Measurements from ENCODE around the gene SZRD1. TPM values are rescaled to one million over a fixed set of nuclear protein-coding genes. Genes with fewer than 3 reads are reported as not detected.

The SZRD1 gene
- total RNA-seq, 1 experiment from 2014 or later, result 175 TPM

- intact Hi-C loops (cut with micrococcal nuclease; ENCODE audit: unreplicated experiment) (no loop called here), in situ Hi-C loops (cut with HindIII; ENCODE audit: low pct_unique_long_range_greater_than_20kb, low sequenced_read_pairs) (no loop called here)
- no peak for DNase-seq (ENCODE audit: low read depth, low spot score)
- ChIA-PET CTCF (interaction anchor here (0.7 kb wide), 1 partner anchor 226 kb away, joined by 14 read pairs; no protein-coding TSS in a partner anchor), POLR2A (no interaction called here)
- Histone ChIP-seq H3K27ac (ENCODE audit: low read length) (peak overlapping the region; percentile 14; the same call in 1 of the 2 replicates), H3K4me1 (ENCODE audit: control insufficient read depth, insufficient read depth, low read length) (peaks cover 64% of the 10 kb centered on the region), H3K36me3 (ENCODE audit: control insufficient read depth, insufficient read depth, low read length) (peaks cover 4% of the 10 kb centered on the region; the same call in 1 of the 2 replicates), H3K4me3 (ENCODE audit: low read depth in 2 of 2, low read length in 2 of 2) (no peak overlapping the region), H3K9me3 (ENCODE audit: control insufficient read depth, insufficient read depth, low read depth, low read length) (no peaks in the 10 kb centered on the region), H3K27me3 (ENCODE audit: control insufficient read depth, insufficient read depth, low read length) (no peaks in the 10 kb centered on the region)
- TF ChIP-seq, protein P1, sequence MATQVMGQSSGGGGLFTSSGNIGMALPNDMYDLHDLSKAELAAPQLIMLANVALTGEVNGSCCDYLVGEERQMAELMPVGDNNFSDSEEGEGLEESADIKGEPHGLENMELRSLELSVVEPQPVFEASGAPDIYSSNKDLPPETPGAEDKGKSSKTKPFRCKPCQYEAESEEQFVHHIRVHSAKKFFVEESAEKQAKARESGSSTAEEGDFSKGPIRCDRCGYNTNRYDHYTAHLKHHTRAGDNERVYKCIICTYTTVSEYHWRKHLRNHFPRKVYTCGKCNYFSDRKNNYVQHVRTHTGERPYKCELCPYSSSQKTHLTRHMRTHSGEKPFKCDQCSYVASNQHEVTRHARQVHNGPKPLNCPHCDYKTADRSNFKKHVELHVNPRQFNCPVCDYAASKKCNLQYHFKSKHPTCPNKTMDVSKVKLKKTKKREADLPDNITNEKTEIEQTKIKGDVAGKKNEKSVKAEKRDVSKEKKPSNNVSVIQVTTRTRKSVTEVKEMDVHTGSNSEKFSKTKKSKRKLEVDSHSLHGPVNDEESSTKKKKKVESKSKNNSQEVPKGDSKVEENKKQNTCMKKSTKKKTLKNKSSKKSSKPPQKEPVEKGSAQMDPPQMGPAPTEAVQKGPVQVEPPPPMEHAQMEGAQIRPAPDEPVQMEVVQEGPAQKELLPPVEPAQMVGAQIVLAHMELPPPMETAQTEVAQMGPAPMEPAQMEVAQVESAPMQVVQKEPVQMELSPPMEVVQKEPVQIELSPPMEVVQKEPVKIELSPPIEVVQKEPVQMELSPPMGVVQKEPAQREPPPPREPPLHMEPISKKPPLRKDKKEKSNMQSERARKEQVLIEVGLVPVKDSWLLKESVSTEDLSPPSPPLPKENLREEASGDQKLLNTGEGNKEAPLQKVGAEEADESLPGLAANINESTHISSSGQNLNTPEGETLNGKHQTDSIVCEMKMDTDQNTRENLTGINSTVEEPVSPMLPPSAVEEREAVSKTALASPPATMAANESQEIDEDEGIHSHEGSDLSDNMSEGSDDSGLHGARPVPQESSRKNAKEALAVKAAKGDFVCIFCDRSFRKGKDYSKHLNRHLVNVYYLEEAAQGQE (IDR thresholded peaks at IDR 0.05; ENCODE audit: insufficient read depth in 1 of 2, low read depth in 2 of 2, low read length in 1 of 2), result no peak
- TF ChIP-seq SIN3A (IDR thresholded peaks at IDR 0.05; ENCODE audit: borderline replicate concordance, insufficient read depth, low read depth, low read length) (no peak), POLR2AphosphoS5 (IDR thresholded peaks at IDR 0.05; ENCODE audit: low read depth, low read length) (no peak), TCF7L2 (IDR thresholded peaks at IDR 0.05; ENCODE audit: low read depth, low read length) (no peak)
- TF ChIP-seq, protein P2, sequence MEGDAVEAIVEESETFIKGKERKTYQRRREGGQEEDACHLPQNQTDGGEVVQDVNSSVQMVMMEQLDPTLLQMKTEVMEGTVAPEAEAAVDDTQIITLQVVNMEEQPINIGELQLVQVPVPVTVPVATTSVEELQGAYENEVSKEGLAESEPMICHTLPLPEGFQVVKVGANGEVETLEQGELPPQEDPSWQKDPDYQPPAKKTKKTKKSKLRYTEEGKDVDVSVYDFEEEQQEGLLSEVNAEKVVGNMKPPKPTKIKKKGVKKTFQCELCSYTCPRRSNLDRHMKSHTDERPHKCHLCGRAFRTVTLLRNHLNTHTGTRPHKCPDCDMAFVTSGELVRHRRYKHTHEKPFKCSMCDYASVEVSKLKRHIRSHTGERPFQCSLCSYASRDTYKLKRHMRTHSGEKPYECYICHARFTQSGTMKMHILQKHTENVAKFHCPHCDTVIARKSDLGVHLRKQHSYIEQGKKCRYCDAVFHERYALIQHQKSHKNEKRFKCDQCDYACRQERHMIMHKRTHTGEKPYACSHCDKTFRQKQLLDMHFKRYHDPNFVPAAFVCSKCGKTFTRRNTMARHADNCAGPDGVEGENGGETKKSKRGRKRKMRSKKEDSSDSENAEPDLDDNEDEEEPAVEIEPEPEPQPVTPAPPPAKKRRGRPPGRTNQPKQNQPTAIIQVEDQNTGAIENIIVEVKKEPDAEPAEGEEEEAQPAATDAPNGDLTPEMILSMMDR (IDR thresholded peaks at IDR 0.05), result no peak
- no TSS peak for BruUV-seq (replicated peaks)
- ATAC-seq, result no peak
Observed at GRCh38 chr1:16371725-16372124, 4.7 kb downstream of the SZRD1 start.

- ChIA-PET CTCF (no interaction called here), POLR2A (interaction anchor here (0.6 to 0.7 kb wide), 2 partner anchors 9 to 30 kb away, joined by 3 to 9 read pairs; no protein-coding TSS in a partner anchor)
- peaks cover 3% of the 10 kb centered on the region; the same call in 1 of the 2 replicates for H3K36me3 ChIP-seq (ENCODE audit: control insufficient read depth, insufficient read depth, low read length)
- H3K4me1 ChIP-seq (ENCODE audit: control insufficient read depth, insufficient read depth, low read length), result peaks cover 74% of the 10 kb centered on the region
- no peaks in the 10 kb centered on the region for H3K27me3 ChIP-seq (ENCODE audit: control insufficient read depth, insufficient read depth, low read length)
- H3K9me3 ChIP-seq (ENCODE audit: control insufficient read depth, insufficient read depth, low read depth, low read length), result no peaks in the 10 kb centered on the region
- no peak for TF ChIP-seq POLR2AphosphoS5 (IDR thresholded peaks at IDR 0.05; ENCODE audit: low read depth, low read length)
- no peak for TF ChIP-seq SIN3A (IDR thresholded peaks at IDR 0.05; ENCODE audit: borderline replicate concordance, insufficient read depth, low read depth, low read length)
- TF ChIP-seq, protein P2 (IDR thresholded peaks at IDR 0.05), result no peak
- TF ChIP-seq, protein P1 (IDR thresholded peaks at IDR 0.05; ENCODE audit: insufficient read depth in 1 of 2, low read depth in 2 of 2, low read length in 1 of 2), result no peak
- no peak for TF ChIP-seq TCF7L2 (IDR thresholded peaks at IDR 0.05; ENCODE audit: low read depth, low read length)
- BruUV-seq (replicated peaks), result no TSS peak
- DNase-seq (ENCODE audit: low read depth, low spot score) (no peak), ATAC-seq (no peak)
- H3K27ac ChIP-seq (ENCODE audit: low read length), result peak overlapping the region; percentile 46
- intact Hi-C loops (cut with micrococcal nuclease; ENCODE audit: unreplicated experiment) (no loop called here), in situ Hi-C loops (cut with HindIII; ENCODE audit: low pct_unique_long_range_greater_than_20kb, low sequenced_read_pairs) (no loop called here)
- no peak overlapping the region for H3K4me3 ChIP-seq (ENCODE audit: low read depth in 2 of 2, low read length in 2 of 2)
Observed at GRCh38 chr1:16372535-16373285, 5.7 kb downstream of the SZRD1 start.

Data from Panc1 (cell line).